HG03159 (cell line): ENCODE measurements around the gene CMTM5.

Experiments used
- ATAC-seq: cut with Tn5 transposase; IDR thresholded peaks from one replicate; pipeline ENCODE4 v1.9.1; 2021; ENCODE audit warnings: mild to moderate bottlenecking, moderate library complexity; ENCODE audit not compliant: unreplicated experiment

CMTM5 gene

DNA sequence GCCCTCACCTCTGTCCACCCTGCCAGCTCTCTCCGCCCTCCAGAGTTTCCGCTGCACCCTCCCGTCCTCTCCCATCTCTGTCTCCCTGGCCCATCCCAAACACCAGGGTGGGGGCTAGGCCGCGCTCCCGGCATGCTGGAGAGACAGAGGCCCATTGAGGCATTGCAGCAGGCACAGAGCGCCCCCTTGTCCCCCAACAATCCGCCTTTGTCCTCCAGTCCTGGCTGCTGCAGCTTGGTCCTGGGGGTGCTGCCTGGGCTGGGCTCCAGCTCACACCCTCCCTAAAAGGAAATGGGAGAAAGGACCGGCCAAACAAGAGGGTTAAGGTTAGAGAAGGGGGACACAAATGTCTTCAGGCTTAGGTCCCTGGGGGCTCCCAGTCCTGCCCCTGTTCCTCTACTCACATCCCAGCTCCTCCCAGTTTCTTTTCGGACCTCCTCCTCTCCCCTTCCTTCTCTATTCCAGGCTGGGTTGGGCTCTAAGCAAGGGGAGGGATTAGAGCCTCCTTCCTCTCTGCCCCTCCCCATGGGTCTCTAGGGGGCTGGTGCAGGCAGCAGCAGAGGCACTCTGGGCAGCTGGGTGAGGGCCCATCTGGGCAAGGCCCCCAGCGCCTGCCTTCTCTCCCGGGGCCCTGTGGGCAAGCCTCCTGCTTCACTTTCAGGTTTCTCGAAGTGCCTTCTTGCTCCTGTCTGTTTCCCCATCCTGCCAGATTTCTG, at the start of gene CMTM5:
Gene CMTM5, plus strand, starts transcription at position 565 of the 716 bp plus-strand sequence. CDS start 206 bp downstream, outside the sequence.
- no peak for ATAC-seq

GRCh38 chr14:23327947-23328744, 48.7 kb upstream of the CMTM5 start:
- no peak for ATAC-seq

GRCh38 chr14:23335623-23336022, 41.2 kb upstream of the CMTM5 start:
- ATAC-seq: no peak

DNA sequence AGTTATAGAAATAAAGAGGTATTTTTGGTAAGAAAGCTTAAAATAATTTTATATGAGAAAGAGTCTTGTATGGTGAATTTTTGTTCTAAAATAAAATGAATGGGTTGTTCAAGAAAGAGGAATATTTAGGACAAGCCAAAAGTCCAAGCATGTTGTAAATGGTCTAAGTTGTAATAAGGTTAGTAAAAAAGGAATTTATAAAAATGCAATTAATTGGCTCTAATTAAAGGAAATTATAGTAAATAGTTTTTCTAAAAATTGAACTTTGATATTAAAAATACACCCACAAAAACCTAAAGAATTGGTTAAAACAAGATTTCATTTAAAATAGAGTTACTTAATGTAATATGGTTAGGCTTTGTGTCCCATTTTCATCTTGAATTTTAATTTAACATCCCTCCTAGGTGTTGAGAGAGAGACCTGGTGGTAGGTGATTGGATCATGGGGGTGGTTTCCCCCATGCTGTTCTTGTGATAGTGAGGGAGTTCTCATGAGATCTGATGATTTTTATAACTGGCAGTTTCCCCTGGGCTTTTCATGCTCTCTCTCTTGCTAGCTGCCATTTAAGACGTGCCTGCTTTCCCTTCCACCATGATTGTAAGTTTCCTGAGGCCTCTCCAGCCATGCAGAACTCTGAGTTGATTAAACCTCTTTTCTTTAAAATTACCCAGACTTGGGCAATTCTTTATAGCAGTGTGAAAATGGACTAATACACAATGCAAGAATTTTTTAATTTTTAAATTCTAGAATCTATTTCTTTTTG, 37.2 kb upstream of the CMTM5 start:
- no peak for ATAC-seq

DNA sequence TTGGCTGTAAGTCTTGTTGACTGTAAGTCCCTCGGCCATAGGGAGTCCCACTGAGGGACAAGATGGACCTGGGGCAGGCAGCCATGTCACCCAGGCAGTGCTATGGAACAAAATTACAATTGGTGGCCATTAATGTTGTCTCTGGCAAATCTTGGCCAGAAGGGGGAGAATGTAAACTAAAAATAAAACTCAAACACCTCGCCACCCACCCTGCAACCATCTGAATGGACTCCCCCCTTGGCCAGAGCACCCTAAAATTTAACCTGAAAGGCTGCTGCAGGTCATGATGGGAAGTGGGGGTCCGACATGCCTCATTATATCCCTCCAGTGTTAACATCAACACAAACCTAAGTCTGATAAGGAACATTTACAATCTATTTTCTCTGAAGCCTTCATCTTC, 32.4 kb upstream of the CMTM5 start:
- ATAC-seq: no peak

- ATAC-seq: no peak
These were observed 30.7 kb upstream of the CMTM5 start for GRCh38 chr14:23345987-23346692.

- no peak for ATAC-seq
These were observed 30.0 kb upstream of the CMTM5 start for GRCh38 chr14:23346693-23347405.

GRCh38 chr14:23347406-23348296, 29.2 kb upstream of the CMTM5 start:
- no peak for ATAC-seq

- no peak for ATAC-seq
These were observed 28.6 kb upstream of the CMTM5 start for GRCh38 chr14:23348297-23348655.

DNA sequence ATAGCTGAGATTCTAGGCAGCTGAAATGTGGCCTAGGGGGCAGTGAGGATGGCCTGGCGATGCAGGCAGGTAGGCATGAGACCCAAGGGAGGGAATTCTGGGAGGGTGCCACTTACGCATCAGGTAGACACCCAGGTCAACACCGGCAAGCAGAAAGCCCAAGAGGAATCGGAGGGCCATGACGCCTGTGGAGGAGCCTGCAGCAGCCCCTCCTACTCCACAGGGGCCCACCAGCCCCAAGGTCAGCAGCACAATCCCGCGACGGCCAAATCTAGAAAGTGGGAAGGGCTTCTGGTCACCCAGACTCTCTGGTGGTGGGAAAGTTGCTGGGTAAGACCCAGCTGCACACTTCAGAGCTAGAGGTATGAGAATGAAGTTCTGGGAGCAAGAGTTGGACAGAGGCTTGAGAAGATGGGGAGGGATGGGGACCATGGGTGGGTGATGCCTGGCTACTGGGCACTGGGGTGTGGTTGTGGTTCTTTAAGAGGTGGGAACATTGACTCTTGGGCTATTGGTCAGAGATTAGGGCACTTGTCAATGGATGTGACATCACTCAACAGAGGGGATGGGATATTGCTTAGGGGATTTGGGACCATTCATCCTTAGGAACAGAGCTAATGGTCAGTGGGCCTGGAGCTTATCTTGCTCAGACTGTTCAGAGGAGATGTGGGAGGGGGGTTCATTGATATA, 27.5 kb upstream of the CMTM5 start:
- no peak for ATAC-seq

DNA sequence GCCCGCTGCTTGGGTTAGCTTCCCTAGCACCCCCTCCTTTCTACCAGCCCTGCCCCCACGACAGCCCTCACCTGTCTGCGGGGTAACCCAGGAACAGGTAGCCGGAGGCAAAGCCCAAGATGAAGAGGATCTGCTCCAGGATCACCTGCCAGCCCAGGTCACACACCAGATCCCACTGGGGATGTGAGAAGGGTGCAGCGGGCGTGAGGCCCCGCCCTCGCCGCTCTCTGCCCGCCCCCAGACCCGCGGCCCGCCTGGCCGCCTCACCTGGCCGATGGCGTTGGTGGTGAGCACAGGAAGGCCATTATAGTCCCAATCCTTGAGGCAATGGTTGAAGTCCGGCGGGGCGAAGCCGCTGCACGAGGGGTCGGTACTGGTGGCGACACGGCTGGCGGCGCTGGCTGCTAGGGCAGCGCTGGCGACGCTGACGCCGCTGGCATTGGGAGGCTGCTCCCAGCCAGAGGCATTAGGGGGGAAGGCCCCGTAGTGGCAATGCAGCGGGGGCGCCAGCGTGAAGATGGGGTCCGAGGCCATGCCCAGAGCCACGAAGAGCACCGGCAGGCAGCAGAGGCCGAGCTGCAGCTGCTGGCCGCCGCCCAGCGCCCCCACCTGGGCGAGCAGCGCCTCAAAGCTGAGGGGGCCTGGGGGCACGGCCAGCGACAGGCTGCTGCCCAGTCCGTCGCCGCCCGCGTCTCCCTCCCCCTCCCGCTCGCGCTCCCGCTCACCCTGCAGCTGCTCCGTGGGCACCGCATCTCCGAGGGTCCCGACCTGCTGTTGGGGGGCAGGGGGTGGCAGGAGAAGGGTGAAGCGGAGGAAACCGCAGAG, 25.0 kb upstream of the CMTM5 start:
- ATAC-seq: no peak

- ATAC-seq: no peak
These were observed 24.1 kb upstream of the CMTM5 start, which contains the start of gene SLC22A17 for GRCh38 chr14:23352506-23353432. TSS of gene SLC22A17 (minus strand) at chr14:23352887.

DNA sequence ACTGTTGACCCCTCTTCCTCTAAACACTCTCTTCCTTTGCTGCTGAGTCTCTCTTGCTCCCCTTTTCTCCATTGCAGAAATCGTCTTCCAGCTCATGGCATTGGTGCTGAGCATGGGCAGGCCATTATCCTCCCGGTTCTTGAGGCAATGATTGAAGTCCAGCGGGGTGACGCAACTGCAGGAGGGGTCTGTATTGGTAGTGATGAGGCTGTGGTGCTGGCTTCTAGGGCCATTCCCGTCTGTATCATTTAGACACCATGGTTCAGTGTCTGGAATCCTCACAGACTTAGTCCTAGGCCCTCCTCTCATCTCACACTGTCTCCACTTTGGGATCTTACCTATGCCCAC, 23.4 kb upstream of the CMTM5 start:
- no peak for ATAC-seq

DNA sequence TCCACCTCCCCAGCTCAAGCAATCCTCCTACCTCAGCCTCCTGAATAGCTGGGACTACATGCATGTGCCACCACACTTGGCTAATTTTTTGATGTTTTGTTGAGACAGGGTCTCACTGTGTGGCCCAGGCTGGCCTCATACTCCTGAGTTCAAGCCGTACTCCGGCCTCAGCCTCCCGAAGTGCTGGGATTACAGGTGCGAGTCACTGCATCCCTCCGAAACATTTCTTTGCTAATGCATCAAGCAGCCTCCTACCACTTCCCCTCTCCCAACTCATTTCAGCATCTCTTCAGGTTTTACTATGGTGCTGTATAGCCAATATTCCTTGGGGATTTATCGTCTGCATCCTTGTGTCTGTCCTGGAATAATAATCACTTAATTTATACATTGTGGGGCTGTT, 21.9 kb upstream of the CMTM5 start:
- no peak for ATAC-seq

GRCh38 chr14:23355871-23356435, 20.9 kb upstream of the CMTM5 start:
- no peak for ATAC-seq

DNA sequence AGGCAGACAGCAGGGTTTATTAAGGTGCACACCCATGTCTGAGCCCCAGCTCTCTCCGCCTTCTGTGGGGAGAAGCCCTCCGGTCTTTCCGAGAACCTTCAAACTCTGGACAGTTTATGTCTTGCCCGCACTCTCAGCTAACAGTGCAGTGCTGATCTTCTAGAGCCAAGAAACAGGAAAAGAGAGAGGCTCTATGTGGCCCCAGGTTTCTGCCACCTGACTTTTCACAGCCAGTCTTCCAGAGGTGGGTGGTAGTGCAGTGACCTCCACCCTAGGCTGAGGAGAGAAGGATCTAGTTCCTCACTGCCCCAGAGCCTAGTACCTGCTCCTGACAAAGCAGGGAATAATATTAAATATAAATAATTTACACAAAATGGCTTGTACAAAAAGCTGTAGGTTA, 20.2 kb upstream of the CMTM5 start:
- ATAC-seq: no peak

DNA sequence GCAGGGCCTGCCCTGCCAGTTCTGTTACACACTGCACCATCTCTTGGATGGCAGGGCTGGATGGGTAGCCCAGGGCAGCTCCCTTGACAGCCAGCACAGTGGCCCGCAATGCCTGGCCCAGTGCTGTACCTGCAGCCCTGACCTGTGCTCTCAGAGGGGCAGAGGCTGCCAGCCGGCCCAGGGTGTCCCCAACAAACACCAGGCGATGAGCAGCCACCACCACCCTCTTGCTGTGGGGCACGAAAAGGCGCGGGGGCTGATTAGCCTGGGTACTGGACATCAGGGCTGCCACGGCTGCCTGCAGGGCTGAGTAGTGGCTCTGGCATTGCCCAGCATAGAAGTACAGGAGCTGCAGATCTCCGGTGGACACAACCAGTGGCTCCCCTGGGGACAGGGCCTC, 19.6 kb upstream of the CMTM5 start:
- no peak for ATAC-seq
